Keratinocyte (primary cell): Measurements from ENCODE around the gene TMEM238.

Experiments
- EZH2 ChIP-seq: IDR thresholded peaks from one replicate; pipeline ENCODE4 v1.6.1; 2012; ENCODE audit warnings: inconsistent platforms, mild to moderate bottlenecking, low read length, moderate library complexity
- TF ChIP-seq, protein P1 (sequence below), 3 experiments: IDR thresholded peaks in 1 of 3; conservative IDR thresholded peaks in 1 of 3; optimal IDR thresholded peaks in 1 of 3; 2 replicates in 2 of 3; 3 replicates in 1 of 3; pipeline versions ENCODE3 to v1.5.1; 2011; ENCODE audit warnings: low read length in 3 of 3, mild to moderate bottlenecking in 3 of 3, moderate library complexity in 2 of 3, control low read depth in 1 of 3, inconsistent platforms in 1 of 3; ENCODE audit not compliant: insufficient read depth in 2 of 3; ENCODE audit errors: extremely low read depth in 1 of 3

DNA sequence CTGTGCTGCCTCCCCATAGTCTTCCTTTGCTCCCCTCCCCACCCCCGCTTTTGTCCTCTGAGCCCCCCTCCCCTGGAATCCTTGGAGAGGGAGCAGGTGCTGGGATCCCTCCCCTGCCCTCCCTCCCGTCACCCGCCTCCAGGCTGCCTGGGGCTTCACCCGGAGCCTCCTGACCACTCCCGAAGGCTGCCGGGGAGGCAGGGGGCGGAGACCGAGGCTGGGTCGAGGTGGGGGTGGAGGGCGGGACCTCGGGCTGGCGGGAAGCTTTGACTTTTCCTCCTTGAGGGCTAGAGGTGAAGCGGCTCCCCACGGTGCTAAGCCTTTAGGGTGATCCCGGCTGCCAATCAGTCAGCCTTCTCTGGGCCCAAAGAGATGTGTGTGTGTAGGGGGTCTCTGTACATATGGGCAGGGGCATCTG lies 42.9 kb downstream of the TMEM238 start:
- TF ChIP-seq, protein P1, sequence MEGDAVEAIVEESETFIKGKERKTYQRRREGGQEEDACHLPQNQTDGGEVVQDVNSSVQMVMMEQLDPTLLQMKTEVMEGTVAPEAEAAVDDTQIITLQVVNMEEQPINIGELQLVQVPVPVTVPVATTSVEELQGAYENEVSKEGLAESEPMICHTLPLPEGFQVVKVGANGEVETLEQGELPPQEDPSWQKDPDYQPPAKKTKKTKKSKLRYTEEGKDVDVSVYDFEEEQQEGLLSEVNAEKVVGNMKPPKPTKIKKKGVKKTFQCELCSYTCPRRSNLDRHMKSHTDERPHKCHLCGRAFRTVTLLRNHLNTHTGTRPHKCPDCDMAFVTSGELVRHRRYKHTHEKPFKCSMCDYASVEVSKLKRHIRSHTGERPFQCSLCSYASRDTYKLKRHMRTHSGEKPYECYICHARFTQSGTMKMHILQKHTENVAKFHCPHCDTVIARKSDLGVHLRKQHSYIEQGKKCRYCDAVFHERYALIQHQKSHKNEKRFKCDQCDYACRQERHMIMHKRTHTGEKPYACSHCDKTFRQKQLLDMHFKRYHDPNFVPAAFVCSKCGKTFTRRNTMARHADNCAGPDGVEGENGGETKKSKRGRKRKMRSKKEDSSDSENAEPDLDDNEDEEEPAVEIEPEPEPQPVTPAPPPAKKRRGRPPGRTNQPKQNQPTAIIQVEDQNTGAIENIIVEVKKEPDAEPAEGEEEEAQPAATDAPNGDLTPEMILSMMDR (optimal IDR thresholded peaks at IDR 0.05 in 1 of 3, IDR thresholded peaks at IDR 0.05 in 1 of 3, conservative IDR thresholded peaks at IDR 0.05 in 1 of 3; ENCODE audit: extremely low read depth in 1 of 3, insufficient read depth in 2 of 3, low read length in 3 of 3): no peak
- no peak for TF ChIP-seq EZH2
